ENCODE measurements around the gene TRIM31. TPM values are rescaled to one million over a fixed set of nuclear protein-coding genes. Genes with fewer than 3 reads are reported as not detected.
A peak's percentile ranks its signal among the peaks of the same experiment; 100 is the strongest.

Gene TRIM31
- total and polyA plus RNA-seq, 10 of the 15 experiments (the other 5 are each of a cell fraction or from before 2014, with no cell fraction given) = 0.09 to 20.5 (median 0.31) TPM; not detected in 3

GRCh38 chr6:30061092-30061857 is 51.6 kb downstream of the TRIM31 start, which contains the start of gene POLR1H (continued):
- TF ChIP-seq BRCA1 (IDR thresholded peaks at IDR 0.05; ENCODE audit: low read depth, low read length) (peak; percentile 64; the same call in 1 of the 2 replicates), PAX8 (IDR thresholded peaks at IDR 0.05) (peak; percentile 54; the same call in 1 of the 2 replicates), ZNF274 (IDR thresholded peaks at IDR 0.05; ENCODE audit: insufficient read depth, insufficient read length) (no peak), POLR2AphosphoS5 (IDR thresholded peaks at IDR 0.05; ENCODE audit: low read length) (peak; percentile 97), NFXL1 (IDR thresholded peaks at IDR 0.05; ENCODE audit: borderline replicate concordance) (no peak), FOXK2 (IDR thresholded peaks at IDR 0.05) (0 out of 2 replicates have a peak, but pooled peaks have one; percentile 21), ATF7 (IDR thresholded peaks at IDR 0.05; ENCODE audit: low read depth) (peak; percentile 99), STAT1 (conservative IDR thresholded peaks at IDR 0.05) (no peak), JUNB (IDR thresholded peaks at IDR 0.05) (no peak), EED (IDR thresholded peaks at IDR 0.05; ENCODE audit: low read depth) (peak; percentile 36; the same call in 1 of the 2 replicates), IRF3 (IDR thresholded peaks at IDR 0.05) (no peak), ZNF207 (IDR thresholded peaks at IDR 0.05; ENCODE audit: borderline replicate concordance) (no peak)
- TF ChIP-seq, protein P1, sequence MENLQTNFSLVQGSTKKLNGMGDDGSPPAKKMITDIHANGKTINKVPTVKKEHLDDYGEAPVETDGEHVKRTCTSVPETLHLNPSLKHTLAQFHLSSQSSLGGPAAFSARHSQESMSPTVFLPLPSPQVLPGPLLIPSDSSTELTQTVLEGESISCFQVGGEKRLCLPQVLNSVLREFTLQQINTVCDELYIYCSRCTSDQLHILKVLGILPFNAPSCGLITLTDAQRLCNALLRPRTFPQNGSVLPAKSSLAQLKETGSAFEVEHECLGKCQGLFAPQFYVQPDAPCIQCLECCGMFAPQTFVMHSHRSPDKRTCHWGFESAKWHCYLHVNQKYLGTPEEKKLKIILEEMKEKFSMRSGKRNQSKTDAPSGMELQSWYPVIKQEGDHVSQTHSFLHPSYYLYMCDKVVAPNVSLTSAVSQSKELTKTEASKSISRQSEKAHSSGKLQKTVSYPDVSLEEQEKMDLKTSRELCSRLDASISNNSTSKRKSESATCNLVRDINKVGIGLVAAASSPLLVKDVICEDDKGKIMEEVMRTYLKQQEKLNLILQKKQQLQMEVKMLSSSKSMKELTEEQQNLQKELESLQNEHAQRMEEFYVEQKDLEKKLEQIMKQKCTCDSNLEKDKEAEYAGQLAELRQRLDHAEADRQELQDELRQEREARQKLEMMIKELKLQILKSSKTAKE (IDR thresholded peaks at IDR 0.05; ENCODE audit: low read depth, poor library complexity, severe bottlenecking) = peak; percentile 61
- TF ChIP-seq, protein P2, sequence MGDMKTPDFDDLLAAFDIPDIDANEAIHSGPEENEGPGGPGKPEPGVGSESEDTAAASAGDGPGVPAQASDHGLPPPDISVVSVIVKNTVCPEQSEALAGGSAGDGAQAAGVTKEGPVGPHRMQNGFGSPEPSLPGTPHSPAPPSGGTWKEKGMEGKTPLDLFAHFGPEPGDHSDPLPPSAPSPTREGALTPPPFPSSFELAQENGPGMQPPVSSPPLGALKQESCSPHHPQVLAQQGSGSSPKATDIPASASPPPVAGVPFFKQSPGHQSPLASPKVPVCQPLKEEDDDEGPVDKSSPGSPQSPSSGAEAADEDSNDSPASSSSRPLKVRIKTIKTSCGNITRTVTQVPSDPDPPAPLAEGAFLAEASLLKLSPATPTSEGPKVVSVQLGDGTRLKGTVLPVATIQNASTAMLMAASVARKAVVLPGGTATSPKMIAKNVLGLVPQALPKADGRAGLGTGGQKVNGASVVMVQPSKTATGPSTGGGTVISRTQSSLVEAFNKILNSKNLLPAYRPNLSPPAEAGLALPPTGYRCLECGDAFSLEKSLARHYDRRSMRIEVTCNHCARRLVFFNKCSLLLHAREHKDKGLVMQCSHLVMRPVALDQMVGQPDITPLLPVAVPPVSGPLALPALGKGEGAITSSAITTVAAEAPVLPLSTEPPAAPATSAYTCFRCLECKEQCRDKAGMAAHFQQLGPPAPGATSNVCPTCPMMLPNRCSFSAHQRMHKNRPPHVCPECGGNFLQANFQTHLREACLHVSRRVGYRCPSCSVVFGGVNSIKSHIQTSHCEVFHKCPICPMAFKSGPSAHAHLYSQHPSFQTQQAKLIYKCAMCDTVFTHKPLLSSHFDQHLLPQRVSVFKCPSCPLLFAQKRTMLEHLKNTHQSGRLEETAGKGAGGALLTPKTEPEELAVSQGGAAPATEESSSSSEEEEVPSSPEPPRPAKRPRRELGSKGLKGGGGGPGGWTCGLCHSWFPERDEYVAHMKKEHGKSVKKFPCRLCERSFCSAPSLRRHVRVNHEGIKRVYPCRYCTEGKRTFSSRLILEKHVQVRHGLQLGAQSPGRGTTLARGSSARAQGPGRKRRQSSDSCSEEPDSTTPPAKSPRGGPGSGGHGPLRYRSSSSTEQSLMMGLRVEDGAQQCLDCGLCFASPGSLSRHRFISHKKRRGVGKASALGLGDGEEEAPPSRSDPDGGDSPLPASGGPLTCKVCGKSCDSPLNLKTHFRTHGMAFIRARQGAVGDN (IDR thresholded peaks at IDR 0.05) = peak; percentile 73
- TF ChIP-seq, protein P3, sequence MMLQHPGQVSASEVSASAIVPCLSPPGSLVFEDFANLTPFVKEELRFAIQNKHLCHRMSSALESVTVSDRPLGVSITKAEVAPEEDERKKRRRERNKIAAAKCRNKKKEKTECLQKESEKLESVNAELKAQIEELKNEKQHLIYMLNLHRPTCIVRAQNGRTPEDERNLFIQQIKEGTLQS (IDR thresholded peaks at IDR 0.05; ENCODE audit: borderline replicate concordance, extremely low read depth, low read depth, low read length) = peak; percentile 44; the same call in 1 of the 2 replicates
- TF ChIP-seq, protein P4, sequence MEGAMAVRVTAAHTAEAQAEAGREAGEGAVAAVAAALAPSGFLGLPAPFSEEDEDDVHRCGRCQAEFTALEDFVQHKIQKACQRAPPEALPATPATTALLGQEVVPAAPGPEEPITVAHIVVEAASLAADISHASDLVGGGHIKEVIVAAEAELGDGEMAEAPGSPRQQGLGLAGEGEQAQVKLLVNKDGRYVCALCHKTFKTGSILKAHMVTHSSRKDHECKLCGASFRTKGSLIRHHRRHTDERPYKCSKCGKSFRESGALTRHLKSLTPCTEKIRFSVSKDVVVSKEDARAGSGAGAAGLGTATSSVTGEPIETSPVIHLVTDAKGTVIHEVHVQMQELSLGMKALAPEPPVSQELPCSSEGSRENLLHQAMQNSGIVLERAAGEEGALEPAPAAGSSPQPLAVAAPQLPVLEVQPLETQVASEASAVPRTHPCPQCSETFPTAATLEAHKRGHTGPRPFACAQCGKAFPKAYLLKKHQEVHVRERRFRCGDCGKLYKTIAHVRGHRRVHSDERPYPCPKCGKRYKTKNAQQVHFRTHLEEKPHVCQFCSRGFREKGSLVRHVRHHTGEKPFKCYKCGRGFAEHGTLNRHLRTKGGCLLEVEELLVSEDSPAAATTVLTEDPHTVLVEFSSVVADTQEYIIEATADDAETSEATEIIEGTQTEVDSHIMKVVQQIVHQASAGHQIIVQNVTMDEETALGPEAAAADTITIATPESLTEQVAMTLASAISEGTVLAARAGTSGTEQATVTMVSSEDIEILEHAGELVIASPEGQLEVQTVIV (IDR thresholded peaks at IDR 0.05; ENCODE audit: borderline replicate concordance, partially characterized antibody) = no peak
- TF ChIP-seq, protein P5, sequence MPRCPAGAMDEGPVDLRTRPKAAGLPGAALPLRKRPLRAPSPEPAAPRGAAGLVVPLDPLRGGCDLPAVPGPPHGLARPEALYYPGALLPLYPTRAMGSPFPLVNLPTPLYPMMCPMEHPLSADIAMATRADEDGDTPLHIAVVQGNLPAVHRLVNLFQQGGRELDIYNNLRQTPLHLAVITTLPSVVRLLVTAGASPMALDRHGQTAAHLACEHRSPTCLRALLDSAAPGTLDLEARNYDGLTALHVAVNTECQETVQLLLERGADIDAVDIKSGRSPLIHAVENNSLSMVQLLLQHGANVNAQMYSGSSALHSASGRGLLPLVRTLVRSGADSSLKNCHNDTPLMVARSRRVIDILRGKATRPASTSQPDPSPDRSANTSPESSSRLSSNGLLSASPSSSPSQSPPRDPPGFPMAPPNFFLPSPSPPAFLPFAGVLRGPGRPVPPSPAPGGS (IDR thresholded peaks at IDR 0.05; ENCODE audit: borderline replicate concordance, insufficient read depth, low read depth, low read length, poor library complexity, severe bottlenecking) = peak; percentile 37

All from GM12878 (cell line).